PC-3 (cell line): ENCODE data around the gene CDH13.

Experiments used
- EZH2phosphoT487 ChIP-seq: fragments of 300-600 bp; sonication (generic); IDR thresholded peaks from 2 replicates; pipeline ENCODE4 v1.6.1; 2018; ENCODE audit warnings: mild to moderate bottlenecking, antibody characterized with exemption, low read length, borderline replicate concordance
- TF ChIP-seq, protein P1 (sequence below): fragments of 300-600 bp; sonication (generic); conservative IDR thresholded peaks from 2 replicates; pipeline ENCODE4 v1.5.1; 2017; ENCODE audit warnings: antibody characterized with exemption, low read depth, mild to moderate bottlenecking, low read length

DNA sequence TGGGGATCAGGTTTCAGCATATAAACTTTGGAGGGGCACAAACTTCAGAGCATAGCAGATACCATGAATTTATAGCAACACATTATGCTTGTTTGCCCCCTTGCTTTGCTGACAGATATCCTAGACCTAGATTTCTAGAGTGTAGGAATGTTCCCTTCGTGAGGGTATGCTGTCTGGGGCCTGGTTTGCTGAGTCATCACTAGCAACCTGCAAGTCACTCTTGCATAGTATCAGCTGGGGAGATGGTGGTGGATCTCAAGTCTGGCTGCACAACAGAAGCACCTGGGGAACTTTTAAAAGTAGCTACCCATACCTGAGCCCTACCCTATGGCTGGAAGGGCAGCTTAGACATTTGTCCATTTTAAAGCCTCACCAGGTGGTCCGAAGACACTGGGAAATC lies 1158.7 kb downstream of the CDH13 start:
- TF ChIP-seq, protein P1, sequence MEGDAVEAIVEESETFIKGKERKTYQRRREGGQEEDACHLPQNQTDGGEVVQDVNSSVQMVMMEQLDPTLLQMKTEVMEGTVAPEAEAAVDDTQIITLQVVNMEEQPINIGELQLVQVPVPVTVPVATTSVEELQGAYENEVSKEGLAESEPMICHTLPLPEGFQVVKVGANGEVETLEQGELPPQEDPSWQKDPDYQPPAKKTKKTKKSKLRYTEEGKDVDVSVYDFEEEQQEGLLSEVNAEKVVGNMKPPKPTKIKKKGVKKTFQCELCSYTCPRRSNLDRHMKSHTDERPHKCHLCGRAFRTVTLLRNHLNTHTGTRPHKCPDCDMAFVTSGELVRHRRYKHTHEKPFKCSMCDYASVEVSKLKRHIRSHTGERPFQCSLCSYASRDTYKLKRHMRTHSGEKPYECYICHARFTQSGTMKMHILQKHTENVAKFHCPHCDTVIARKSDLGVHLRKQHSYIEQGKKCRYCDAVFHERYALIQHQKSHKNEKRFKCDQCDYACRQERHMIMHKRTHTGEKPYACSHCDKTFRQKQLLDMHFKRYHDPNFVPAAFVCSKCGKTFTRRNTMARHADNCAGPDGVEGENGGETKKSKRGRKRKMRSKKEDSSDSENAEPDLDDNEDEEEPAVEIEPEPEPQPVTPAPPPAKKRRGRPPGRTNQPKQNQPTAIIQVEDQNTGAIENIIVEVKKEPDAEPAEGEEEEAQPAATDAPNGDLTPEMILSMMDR = no peak
- no peak for TF ChIP-seq EZH2phosphoT487
